Activated T-helper 17 cell treated with anti-CD3 and anti-CD28 coated beads, Interleukin-2, amount 50 U/mL, for 72 hours (primary cell): Measurements from ENCODE around the gene VSNL1. TPM values are rescaled to one million over a fixed set of nuclear protein-coding genes. Genes with fewer than 3 reads are reported as not detected.

Experiments used
- ATAC-seq: fragments of 150-1000 bp; cut with Tn5 transposase; replicated peaks from 2 replicates; pipeline ENCODE4 v1.10.0; 2021; ENCODE audit warnings: mild to moderate bottlenecking, moderate library complexity
- H3K27ac Mint-ChIP-seq: one replicate; pipeline ENCODE4 v1.8.0; 2022; ENCODE audit warnings: mixed read lengths
- H3K27me3 Mint-ChIP-seq: one replicate; pipeline ENCODE4 v1.8.0; 2022; ENCODE audit warnings: mixed read lengths
- H3K36me3 Mint-ChIP-seq: one replicate; pipeline ENCODE4 v1.8.0; 2022; ENCODE audit warnings: low read depth, mild to moderate bottlenecking, mixed read lengths
- H3K4me1 Mint-ChIP-seq: one replicate; pipeline ENCODE4 v1.8.0; 2022; ENCODE audit warnings: mixed read lengths
- H3K4me3 Mint-ChIP-seq: one replicate; pipeline ENCODE4 v1.8.0; 2022; ENCODE audit warnings: mild to moderate bottlenecking, mixed read lengths
- H3K9me3 Mint-ChIP-seq: one replicate; pipeline ENCODE4 v1.8.0; 2022; ENCODE audit warnings: mixed read lengths
- total RNA-seq, 2 donors: library from RNA; stranded (reverse); gene quantifications; one replicate each; pipeline ENCODE4 v1.2.3, GENCODE V29; 2022

VSNL1 gene
- total RNA-seq, 2 donors from 2014 or later, result not detected

DNA sequence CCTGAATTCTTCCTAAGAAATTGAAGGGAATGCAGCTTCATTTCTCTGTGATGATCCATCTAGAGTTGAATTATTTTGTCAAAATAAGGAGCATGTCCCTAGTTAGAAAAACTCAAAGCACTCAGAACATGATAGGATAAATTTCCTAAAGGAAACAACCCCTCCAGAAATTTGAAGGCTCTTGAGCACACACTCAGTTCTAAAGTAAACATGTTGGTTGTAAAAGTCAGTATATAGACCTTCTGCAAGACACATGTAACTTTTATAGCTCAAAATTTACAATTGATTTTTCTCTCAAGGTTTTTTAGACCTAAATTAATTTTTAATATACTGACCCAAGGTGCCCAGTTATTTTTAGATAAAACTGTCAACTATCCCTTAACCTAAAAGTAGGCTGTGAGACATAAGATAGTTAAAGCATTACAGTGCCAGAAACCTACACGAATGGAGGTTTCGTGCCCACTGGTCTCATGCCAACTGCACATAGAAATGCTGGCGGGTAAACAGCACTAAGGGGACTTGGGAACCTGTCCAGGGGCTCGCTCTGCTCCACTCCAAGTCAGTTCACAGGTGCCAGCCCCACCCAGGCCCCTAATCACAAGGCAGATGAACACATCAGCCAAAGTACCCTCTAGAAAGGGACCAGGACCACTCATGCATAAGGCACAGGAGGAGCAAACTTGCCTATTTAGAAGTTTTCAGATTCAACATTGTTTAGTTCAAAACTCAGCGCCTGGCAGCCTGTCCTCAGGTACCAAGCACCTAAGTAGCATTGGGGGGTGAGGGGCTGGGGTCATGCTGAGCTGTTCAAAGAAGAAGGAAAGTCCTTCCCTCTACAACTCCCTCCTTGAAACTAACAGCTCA is 106.6 kb downstream of the VSNL1 start:
- H3K27ac Mint-ChIP-seq, result no peak overlapping the region
- H3K27me3 Mint-ChIP-seq, result peaks cover 3% of the 10 kb centered on the region
- no peaks in the 10 kb centered on the region for H3K9me3 Mint-ChIP-seq
- no peak overlapping the region for H3K4me3 Mint-ChIP-seq
- ATAC-seq, result no peak
- H3K36me3 Mint-ChIP-seq, result no peaks in the 10 kb centered on the region
- H3K4me1 Mint-ChIP-seq, result peaks cover 10% of the 10 kb centered on the region

DNA sequence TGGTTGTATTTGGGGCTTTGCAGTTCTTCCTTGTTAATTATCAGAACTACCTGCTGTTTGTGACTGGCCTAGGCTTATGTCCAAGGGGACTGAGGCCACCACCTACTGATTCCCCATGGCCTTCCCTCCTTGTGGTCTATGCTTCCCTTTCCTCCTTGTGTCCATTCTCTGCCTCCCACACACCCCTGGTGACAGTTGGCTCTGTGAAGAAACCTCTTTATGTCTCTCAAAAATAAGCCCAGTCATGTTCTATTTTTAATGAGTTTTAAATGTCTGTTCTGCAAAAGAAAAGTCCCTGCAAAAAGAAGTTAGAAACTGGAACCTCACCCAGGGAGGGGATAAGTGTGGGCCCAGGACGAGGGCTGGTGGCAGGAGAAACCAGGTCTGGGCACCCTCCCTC is 108.1 kb downstream of the VSNL1 start:
- H3K4me1 Mint-ChIP-seq, result peaks cover 5% of the 10 kb centered on the region
- no peak for ATAC-seq
- no peak overlapping the region for H3K4me3 Mint-ChIP-seq
- H3K27ac Mint-ChIP-seq, result no peak overlapping the region
- no peaks in the 10 kb centered on the region for H3K9me3 Mint-ChIP-seq
- no peaks in the 10 kb centered on the region for H3K27me3 Mint-ChIP-seq
- H3K36me3 Mint-ChIP-seq, result no peaks in the 10 kb centered on the region

DNA sequence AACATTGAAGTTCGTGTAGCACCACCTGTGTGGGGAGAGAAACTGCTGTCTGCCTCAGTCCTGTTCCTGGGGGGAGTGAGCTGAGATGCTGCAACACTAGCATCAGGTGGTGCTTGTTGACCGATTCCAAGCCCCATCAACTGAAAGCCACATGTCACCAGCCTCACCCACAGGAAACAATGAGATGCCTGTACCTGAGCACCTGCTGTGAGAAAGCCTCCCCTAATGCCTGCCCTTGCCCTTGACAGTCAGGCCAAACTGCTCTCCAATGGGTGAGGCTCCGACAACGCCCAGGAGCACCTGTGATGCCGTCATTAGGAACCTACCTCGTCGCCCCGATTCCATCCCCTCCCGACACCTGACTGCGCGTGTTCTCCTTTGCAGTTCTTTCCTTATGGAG is 108.5 kb downstream of the VSNL1 start:
- no peaks in the 10 kb centered on the region for H3K9me3 Mint-ChIP-seq
- H3K4me3 Mint-ChIP-seq, result no peak overlapping the region
- ATAC-seq, result no peak
- no peaks in the 10 kb centered on the region for H3K27me3 Mint-ChIP-seq
- H3K36me3 Mint-ChIP-seq, result no peaks in the 10 kb centered on the region
- peaks cover 5% of the 10 kb centered on the region for H3K4me1 Mint-ChIP-seq
- no peak overlapping the region for H3K27ac Mint-ChIP-seq

DNA sequence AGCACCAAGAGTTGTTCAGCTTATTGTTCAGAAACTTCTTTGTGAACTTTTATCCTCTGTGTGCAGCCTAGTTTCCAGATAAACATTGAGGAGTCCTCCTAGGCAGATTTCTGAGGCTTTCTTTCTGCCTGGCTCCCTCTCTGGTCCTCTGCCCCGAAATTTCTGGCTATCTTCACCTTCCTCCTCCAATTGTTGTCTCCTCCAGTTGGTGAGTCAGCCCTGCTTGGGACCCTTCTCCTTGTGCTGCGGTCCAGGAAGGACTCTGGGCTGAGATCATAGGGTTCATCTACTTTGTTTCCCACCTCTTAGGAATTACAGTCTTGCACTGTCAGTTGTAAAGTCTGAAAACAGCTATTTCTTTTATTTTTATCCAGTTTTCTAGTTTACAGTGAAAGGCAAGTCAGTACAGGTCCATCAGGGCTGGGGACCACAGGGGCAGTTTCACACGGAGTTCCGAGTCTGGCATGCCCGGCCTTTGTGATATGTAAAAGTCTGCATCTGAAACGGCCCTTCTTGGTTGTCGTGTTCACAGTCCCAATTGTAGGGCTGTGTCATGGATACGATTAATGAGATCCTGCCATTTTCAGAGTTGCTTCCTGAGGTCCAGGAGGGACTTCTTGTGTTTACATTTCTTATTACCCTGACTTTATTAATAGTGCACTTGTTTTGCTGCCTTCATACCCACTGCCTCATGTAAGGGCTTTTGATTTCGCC is 112.3 kb downstream of the VSNL1 start:
- no peaks in the 10 kb centered on the region for H3K27me3 Mint-ChIP-seq
- no peaks in the 10 kb centered on the region for H3K4me1 Mint-ChIP-seq
- H3K4me3 Mint-ChIP-seq, result no peak overlapping the region
- H3K9me3 Mint-ChIP-seq, result no peaks in the 10 kb centered on the region
- no peaks in the 10 kb centered on the region for H3K36me3 Mint-ChIP-seq
- H3K27ac Mint-ChIP-seq, result no peak overlapping the region
- no peak for ATAC-seq

DNA sequence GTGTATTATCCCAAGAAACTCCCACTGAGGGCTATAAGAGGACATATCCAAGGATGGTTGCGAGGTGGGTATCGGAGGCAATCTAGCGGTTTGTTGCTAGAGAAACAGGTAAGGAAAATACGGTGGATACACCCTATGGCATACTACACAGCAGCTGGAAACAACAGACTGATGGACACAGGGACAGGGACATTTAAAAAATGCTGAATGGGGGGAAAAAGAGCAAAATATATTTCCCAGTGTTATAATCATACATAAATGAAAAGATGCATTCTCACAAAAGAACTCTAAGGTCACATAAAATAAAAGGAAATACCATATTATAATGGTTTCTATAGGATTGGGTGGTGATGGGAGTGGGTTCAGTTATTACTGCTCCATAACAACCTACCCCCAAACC is 117.3 kb downstream of the VSNL1 start:
- Mint-ChIP-seq H3K4me3 (peak overlapping the region; percentile 41), H3K36me3 (peaks cover 20% of the 10 kb centered on the region), H3K4me1 (peaks cover 5% of the 10 kb centered on the region), H3K27me3 (no peaks in the 10 kb centered on the region), H3K27ac (peak overlapping the region; percentile 79), H3K9me3 (no peaks in the 10 kb centered on the region)
- no peak for ATAC-seq

DNA sequence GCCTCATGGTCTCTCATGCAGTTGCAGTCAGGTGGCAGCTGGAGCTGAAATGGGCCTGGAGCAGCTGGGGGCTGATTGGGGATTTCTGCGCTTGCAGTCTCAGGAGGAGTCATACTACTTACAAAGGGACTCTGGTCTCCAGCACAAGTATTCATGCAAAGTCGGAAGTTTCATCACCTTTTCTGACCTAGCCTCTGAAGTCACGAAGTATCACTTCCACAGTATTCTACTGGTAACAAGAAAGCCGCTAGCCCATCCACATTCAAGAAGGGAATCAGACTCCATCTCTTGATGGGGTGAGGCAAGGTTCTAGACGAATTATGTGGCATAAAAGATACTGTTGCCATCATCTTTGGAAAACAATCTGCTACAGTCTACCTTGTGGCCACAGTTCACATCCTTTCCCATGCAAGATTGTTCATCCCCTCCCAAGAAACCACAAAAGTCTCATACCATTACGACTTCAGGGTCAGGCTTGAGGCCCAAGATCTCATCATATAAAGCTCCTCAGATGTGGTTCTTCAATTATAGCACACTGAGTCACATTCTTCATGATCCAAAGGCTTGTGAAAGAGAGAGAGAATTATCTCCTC is 117.9 kb downstream of the VSNL1 start:
- H3K4me3 Mint-ChIP-seq, result peak overlapping the region; percentile 41
- H3K27me3 Mint-ChIP-seq, result no peaks in the 10 kb centered on the region
- H3K36me3 Mint-ChIP-seq, result peaks cover 25% of the 10 kb centered on the region
- peak; percentile 90 for ATAC-seq
- H3K9me3 Mint-ChIP-seq, result no peaks in the 10 kb centered on the region
- H3K27ac Mint-ChIP-seq, result peak overlapping the region; percentile 79
- H3K4me1 Mint-ChIP-seq, result peaks cover 5% of the 10 kb centered on the region

DNA sequence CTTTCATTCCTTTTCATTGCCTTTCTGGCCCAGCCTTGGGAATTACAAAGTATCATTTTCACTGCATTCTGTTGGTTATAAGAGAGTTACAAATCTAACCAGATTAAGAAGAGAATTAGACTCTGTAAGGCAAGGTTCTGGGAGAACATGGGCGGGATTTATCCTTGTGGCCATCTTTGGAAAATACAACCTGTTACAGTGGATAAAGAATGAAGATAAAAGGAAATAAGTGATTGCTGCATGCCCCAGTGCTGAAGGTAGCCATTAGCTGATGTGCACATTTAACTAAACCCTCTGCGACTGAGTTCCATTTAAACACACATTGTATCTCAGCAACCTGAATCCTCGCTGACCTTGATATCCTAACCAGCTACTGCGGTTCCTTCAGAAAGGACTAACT is 119.7 kb downstream of the VSNL1 start:
- no peak overlapping the region for H3K27ac Mint-ChIP-seq
- no peak overlapping the region for H3K4me3 Mint-ChIP-seq
- peaks cover 5% of the 10 kb centered on the region for H3K4me1 Mint-ChIP-seq
- no peak for ATAC-seq
- H3K36me3 Mint-ChIP-seq, result peaks cover 44% of the 10 kb centered on the region
- H3K9me3 Mint-ChIP-seq, result no peaks in the 10 kb centered on the region
- no peaks in the 10 kb centered on the region for H3K27me3 Mint-ChIP-seq

DNA sequence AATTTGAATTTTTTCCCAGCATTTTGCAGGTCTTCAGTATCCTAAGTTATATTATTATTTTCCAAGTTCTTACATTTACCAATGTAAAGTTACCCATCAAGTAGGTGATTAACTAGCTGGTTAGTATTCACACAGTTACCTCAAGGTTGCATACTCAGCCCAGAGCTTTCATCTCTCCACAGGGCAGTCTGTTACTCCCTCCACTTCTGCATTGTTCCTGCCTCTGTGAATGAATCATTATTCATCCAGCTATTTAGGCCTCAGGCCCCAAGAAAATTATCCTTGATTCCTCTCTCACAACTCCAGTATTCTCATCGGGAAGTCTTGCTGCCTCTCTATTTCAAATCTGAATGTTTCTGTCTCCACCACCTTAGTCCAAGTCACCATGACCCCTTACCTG is 121.0 kb downstream of the VSNL1 start:
- Mint-ChIP-seq H3K4me1 (peaks cover 5% of the 10 kb centered on the region), H3K27ac (no peak overlapping the region), H3K27me3 (no peaks in the 10 kb centered on the region), H3K4me3 (no peak overlapping the region), H3K36me3 (peaks cover 57% of the 10 kb centered on the region), H3K9me3 (no peaks in the 10 kb centered on the region)
- ATAC-seq, result no peak

DNA sequence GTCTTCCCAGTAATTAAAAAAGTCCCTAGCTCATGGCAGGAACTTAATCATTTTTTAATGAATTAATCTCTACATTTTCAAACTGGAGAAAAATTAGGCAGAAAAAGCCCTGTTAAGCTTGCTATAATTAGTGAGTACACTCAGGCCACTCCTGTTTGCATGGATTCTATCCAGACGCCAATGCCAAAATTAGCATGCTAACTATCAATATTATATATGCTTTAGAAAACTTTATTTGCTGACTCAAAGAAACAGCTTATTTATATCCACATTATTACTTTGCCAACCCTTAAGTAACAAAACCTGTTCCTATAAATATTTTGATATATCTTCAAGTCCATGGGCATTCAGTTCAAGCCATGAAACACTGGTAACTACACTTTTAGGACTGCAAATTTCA is 122.2 kb downstream of the VSNL1 start:
- peaks cover 5% of the 10 kb centered on the region for H3K4me1 Mint-ChIP-seq
- ATAC-seq, result no peak
- H3K9me3 Mint-ChIP-seq, result no peaks in the 10 kb centered on the region
- no peak overlapping the region for H3K4me3 Mint-ChIP-seq
- peaks cover 61% of the 10 kb centered on the region for H3K36me3 Mint-ChIP-seq
- H3K27ac Mint-ChIP-seq, result no peak overlapping the region
- no peaks in the 10 kb centered on the region for H3K27me3 Mint-ChIP-seq

DNA sequence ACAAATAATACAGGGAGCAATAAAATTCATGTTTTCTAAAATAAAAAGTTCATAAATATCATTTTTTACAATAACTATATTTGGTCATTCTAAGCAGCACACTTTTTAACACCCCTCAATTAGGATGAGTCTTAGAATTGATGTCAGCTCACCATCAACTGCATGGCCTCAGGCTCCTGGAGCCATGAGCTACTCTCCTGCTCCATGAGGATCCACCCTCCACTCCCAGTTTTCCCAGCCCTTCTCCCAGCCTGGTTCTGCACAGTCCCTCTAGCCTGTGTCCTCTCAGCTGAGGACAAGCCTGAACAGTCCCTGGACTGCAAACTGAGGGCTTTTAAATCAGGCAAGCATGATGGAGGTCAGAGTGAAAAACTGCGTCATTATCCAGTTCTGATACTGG is 124.0 kb downstream of the VSNL1 start:
- Mint-ChIP-seq H3K4me3 (no peak overlapping the region), H3K4me1 (no peaks in the 10 kb centered on the region), H3K36me3 (peaks cover 78% of the 10 kb centered on the region), H3K27ac (no peak overlapping the region), H3K9me3 (no peaks in the 10 kb centered on the region), H3K27me3 (no peaks in the 10 kb centered on the region)
- ATAC-seq, result no peak

DNA sequence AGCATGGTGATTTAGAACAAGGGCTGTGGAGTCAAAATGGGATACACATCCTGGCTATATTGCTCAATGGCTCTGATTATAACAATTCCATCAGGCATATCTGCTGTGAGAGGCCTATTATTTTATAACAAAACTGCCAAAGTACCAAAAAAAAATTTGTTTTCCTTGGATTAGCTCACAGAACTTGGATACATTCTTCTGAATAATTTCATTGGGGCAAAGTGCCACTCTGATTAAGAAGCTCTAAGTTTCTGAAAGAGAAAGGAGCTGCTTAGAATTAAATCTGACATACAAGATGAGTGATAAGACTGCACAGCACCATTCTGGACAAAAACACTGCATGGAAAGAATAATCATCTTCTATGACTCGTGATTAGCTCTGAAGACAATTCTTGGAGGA is 127.4 kb downstream of the VSNL1 start:
- H3K27ac Mint-ChIP-seq, result no peak overlapping the region
- no peaks in the 10 kb centered on the region for H3K9me3 Mint-ChIP-seq
- no peaks in the 10 kb centered on the region for H3K4me1 Mint-ChIP-seq
- peaks cover 67% of the 10 kb centered on the region for H3K36me3 Mint-ChIP-seq
- no peak overlapping the region for H3K4me3 Mint-ChIP-seq
- no peak for ATAC-seq
- no peaks in the 10 kb centered on the region for H3K27me3 Mint-ChIP-seq

DNA sequence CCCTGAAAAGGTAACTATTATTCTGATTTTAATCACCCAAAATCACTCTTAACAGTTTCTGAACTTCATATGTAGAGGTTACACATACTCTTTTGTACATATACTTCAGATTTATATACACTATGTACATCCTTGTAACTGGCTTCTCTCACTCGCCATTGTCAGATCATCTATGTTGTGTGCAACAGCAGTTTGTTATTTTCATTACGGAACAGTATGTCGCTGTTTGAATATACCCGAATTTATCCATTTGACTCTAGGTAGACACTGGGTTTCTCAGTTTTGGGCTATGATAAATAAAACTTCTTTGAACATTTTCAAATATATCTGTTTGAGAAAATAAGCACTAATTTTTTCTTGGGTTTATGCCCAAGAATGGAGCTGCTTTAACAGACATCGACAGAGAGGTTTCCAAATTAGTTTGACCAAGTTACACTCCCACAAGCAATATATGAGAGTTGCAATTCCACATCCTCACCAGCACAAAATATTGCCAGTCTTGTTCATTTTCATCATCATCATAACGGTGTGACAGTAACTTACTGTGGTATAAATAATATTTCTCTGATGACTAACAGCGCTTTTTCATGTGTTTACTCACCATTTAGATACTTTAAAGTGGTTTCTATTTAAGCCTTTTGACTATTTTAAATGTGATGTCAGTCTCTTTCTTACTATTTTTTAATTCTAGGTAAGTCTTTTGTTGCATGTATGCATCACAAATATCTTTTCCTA is 132.3 kb downstream of the VSNL1 start:
- peak overlapping the region; percentile 52 for H3K27ac Mint-ChIP-seq
- H3K36me3 Mint-ChIP-seq, result peaks cover 55% of the 10 kb centered on the region
- H3K4me3 Mint-ChIP-seq, result peak overlapping the region; percentile 25
- H3K9me3 Mint-ChIP-seq, result no peaks in the 10 kb centered on the region
- no peaks in the 10 kb centered on the region for H3K27me3 Mint-ChIP-seq
- ATAC-seq, result peak; percentile 94
- H3K4me1 Mint-ChIP-seq, result no peaks in the 10 kb centered on the region

DNA sequence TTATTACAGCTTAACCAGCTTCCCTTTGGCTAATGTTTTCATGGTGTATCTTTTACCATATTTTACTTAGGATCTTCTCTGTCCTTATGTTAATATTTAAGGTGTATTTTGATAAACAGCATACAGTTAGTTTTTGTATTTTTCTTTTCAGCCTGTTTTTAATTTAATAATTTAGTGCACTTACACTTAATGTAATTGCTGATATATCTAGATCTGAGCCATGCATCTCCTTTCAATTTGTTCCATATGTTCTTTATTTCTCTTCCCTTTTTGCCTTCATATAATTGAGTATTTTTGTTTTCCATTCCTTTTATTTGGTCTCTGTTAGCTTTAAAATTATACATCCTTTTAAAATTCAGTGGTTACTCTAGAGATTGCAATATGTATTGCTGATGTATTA is 134.3 kb downstream of the VSNL1 start:
- H3K4me1 Mint-ChIP-seq, result no peaks in the 10 kb centered on the region
- no peaks in the 10 kb centered on the region for H3K27me3 Mint-ChIP-seq
- H3K4me3 Mint-ChIP-seq, result no peak overlapping the region
- H3K36me3 Mint-ChIP-seq, result peaks cover 55% of the 10 kb centered on the region
- no peak for ATAC-seq
- H3K27ac Mint-ChIP-seq, result no peak overlapping the region
- no peaks in the 10 kb centered on the region for H3K9me3 Mint-ChIP-seq

DNA sequence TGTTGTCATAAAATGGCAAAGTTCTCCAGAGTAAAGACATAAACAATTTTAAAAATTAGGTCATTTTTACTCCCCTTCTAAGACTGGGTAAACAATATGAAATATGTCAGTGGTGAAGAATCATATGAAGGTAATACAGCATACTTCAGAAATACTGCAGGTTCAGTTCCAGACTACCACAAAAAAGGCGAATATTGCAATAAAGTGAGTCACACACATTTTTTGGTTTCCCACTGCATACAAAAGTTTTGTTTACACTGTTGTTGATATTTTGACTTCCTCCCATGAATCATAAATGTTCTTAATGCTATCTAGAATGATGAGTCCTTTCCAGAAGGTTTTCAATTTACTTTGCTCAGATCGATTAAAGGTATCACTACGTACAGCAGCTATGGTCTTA is 139.6 kb downstream of the VSNL1 start:
- Mint-ChIP-seq H3K27ac (no peak overlapping the region), H3K36me3 (peaks cover 96% of the 10 kb centered on the region)

More for the DNA sequence above, 139.6 kb downstream of the VSNL1 start:
- no peak for ATAC-seq
- no peaks in the 10 kb centered on the region for H3K27me3 Mint-ChIP-seq
- H3K4me1 Mint-ChIP-seq, result no peaks in the 10 kb centered on the region
- no peaks in the 10 kb centered on the region for H3K9me3 Mint-ChIP-seq
- no peak overlapping the region for H3K4me3 Mint-ChIP-seq
